GM19239 (cell line): ENCODE measurements around the gene LNPEP.
"Not testable (repeated sequence)": the region's sequence is repeated elsewhere in the genome, so short reads cannot be mapped to it uniquely, and the experiment has no call there.

Experiments
- DNase-seq: peaks from one replicate; pipeline ENCODE4 v3.0.0; 2011; ENCODE audit warnings: low spot score; ENCODE audit not compliant: insufficient read length
- FAIRE-seq: peaks from 2 replicates; lab custom pipeline; 2011; peaks lifted over from hg19 to GRCh38; lab: Jason Lieb, UNC

Gene LNPEP

GRCh38 chr5:97084782-97085458 lies 149.0 kb downstream of the LNPEP start:
- FAIRE-seq, DNase-seq: not testable (repeated sequence)

GRCh38 chr5:97085459-97086181 lies 149.7 kb downstream of the LNPEP start:
- DNase-seq = no peak
- FAIRE-seq = no peak
